ENCODE measurements around the gene MYO1D.

GRCh38 chr17:32497431-32498205, 379.3 kb downstream of the MYO1D start:
- TF ChIP-seq CTCF (IDR thresholded peaks at IDR 0.05) (no peak), POLR2A (IDR thresholded peaks at IDR 0.05) (no peak)
